HG03066 (cell line): ENCODE results near the gene ORMDL3.
"Not testable (repeated sequence)": the region's sequence is repeated elsewhere in the genome, so short reads cannot be mapped to it uniquely, and the experiment has no call there.

Source experiments
- ATAC-seq: cut with Tn5 transposase; IDR thresholded peaks from one replicate; pipeline ENCODE4 v1.9.1; 2021; ENCODE audit warnings: low read depth; ENCODE audit not compliant: unreplicated experiment

ORMDL3 gene

DNA sequence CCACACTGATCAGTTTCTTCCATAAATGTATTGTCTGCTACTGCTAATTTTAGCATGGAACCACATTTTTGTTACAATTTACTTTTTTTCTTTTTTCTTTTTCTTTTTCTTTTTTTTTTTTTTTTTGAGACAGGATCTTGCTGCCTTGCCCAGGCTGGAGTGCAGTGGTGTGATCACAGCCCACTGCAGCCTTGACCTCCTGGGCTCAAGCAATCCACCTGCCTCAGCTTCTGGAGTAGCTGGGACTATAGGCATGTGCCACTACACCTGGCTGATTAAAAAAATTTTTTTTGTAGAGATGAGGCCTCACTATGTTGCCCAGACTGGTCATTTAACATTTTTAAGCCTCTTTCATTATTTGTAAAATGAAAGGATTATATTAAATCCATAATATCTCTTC, 40.3 kb downstream of the ORMDL3 start:
- ATAC-seq, result no peak

DNA sequence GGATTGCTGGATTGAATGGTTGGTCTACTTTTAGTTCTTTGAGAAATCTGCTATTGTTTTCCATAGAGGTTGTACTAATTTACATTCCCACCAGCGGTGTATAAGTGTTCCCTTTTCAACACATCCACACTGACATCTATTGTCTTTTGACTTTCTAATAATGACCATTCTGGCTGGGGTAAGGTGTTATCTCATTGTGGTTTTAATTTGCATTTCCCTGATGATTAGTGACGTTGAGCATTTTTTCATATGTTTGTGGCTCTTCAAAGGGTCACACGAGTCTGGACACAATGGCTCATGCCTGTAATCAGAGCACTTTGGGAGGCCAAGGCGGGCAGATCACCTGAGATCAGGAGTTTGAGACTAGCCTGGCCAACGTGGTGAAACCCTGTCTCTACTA, 41.3 kb downstream of the ORMDL3 start:
- ATAC-seq, result not testable (repeated sequence)

DNA sequence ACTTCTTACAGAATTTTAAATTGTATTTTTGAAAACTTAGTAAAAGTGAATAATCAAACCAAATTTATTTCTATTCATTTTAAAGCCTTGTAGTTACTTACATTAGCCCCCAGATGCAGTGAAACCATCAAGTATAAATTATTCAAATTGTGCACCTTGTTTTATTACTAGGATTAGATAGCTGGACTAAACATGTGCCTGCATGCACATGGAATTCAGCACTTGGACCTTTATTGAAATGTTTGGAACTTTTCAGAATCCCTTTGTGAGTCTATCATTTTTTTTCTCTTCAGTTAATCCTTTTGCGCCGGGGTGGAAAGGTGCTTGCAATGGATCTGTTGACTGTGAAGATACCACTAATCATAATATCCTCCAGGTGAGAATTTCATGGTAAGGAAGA, 54.6 kb downstream of the ORMDL3 start:
- no peak for ATAC-seq

DNA sequence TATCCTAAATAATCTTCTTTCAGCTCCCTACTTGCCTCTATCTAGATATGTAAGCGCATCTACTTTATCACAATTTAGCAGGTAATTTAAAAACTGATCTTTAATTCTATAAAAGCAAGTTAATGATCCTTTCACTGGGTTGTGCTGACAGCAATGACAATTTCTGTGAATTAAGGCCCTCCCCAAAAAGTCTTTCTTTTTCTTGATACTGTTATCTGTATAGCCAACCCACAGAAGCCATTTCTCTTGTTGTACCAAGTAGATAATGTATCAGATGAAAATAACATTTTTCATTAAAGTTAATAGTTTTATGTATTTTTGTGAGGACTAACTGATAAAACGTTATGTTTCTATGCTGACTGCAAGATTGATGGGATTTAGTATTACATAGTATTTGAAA, 55.6 kb downstream of the ORMDL3 start:
- no peak for ATAC-seq
